HEK293T (cell line): ENCODE data around the gene RBM8A.
A peak's percentile ranks its signal among the peaks of the same experiment; 100 is the strongest.

Experiments
- CTCF ChIA-PET: fragments of 350-600 bp; formaldehyde crosslinking; extraction: SDS; loops from one replicate; lab custom pipeline; 2021; ENCODE audit warnings: antibody characterized with exemption, inconsistent platforms; lab: Yijun Ruan, JAX
- POLR2A ChIA-PET: fragments of 350-600 bp; formaldehyde crosslinking; extraction: SDS; loops from one replicate; lab custom pipeline; 2020; ENCODE audit warnings: antibody characterized with exemption, inconsistent platforms; lab: Yijun Ruan, JAX
- DNase-seq: peaks from one replicate; pipeline ENCODE4 v3.0.0; 2012; ENCODE audit warnings: mixed read lengths; ENCODE audit errors: extremely low spot score
- ARNT ChIP-seq: fragments of 450-650 bp; IDR thresholded peaks from 2 replicates; pipeline ENCODE4 v1.6.1; 2017; ENCODE audit warnings: mild to moderate bottlenecking
- BHLHE40 ChIP-seq: fragments of 450-650 bp; IDR thresholded peaks from 2 replicates; pipeline ENCODE4 v1.6.1; 2016; ENCODE audit warnings: mild to moderate bottlenecking, moderate library complexity, borderline replicate concordance
- CTBP1 ChIP-seq: fragments of 450-650 bp; IDR thresholded peaks from 2 replicates; pipeline ENCODE4 v1.6.1; 2016; ENCODE audit warnings: borderline replicate concordance
- ELF4 ChIP-seq: fragments of 450-650 bp; IDR thresholded peaks from 2 replicates; pipeline ENCODE4 v1.6.1; 2017; ENCODE audit warnings: antibody characterized with exemption
- FOXA1 ChIP-seq: fragments of 450-650 bp; IDR thresholded peaks from 2 replicates; pipeline ENCODE4 v1.6.1; 2016; ENCODE audit warnings: mild to moderate bottlenecking
- FOXK2 ChIP-seq: fragments of 450-650 bp; IDR thresholded peaks from 2 replicates; pipeline ENCODE4 v1.6.1; 2016; ENCODE audit warnings: mild to moderate bottlenecking
- FOXM1 ChIP-seq: fragments of 450-650 bp; IDR thresholded peaks from 2 replicates; pipeline ENCODE4 v1.6.1; 2017; ENCODE audit warnings: mild to moderate bottlenecking, borderline replicate concordance
- HDGF ChIP-seq: fragments of 450-650 bp; IDR thresholded peaks from 2 replicates; pipeline ENCODE4 v1.6.1; 2017; ENCODE audit warnings: antibody characterized with exemption, borderline replicate concordance
- L3MBTL2 ChIP-seq: fragments of 450-650 bp; conservative IDR thresholded peaks from 2 replicates; pipeline ENCODE4 v1.6.1; 2016; ENCODE audit warnings: mild to moderate bottlenecking
- LEF1 ChIP-seq: fragments of 450-650 bp; IDR thresholded peaks from 2 replicates; pipeline ENCODE4 v1.6.1; 2017; ENCODE audit warnings: mild to moderate bottlenecking, borderline replicate concordance
- NFRKB ChIP-seq: fragments of 450-650 bp; IDR thresholded peaks from 2 replicates; pipeline ENCODE4 v1.6.1; 2016; ENCODE audit warnings: mild to moderate bottlenecking, moderate library complexity
- SP1 ChIP-seq: fragments of 450-650 bp; IDR thresholded peaks from 2 replicates; pipeline ENCODE4 v1.6.1; 2017
- SUZ12 ChIP-seq: fragments of 450-650 bp; IDR thresholded peaks from 2 replicates; pipeline ENCODE4 v1.6.1; 2016; ENCODE audit warnings: mild to moderate bottlenecking
- TARDBP ChIP-seq: fragments of 450-650 bp; IDR thresholded peaks from 2 replicates; pipeline ENCODE4 v1.6.1; 2016
- ZNF384 ChIP-seq: fragments of 450-650 bp; IDR thresholded peaks from 2 replicates; pipeline ENCODE4 v1.6.1; 2016
- TF ChIP-seq, protein P1 (sequence below): fragments of 450-650 bp; IDR thresholded peaks from 2 replicates; pipeline ENCODE4 v1.6.1; 2016

Gene RBM8A

GRCh38 chr1:145893306-145894055 lies 33.8 kb downstream of the RBM8A start:
- TF ChIP-seq TARDBP = no peak
- no peak for TF ChIP-seq ELF4
- TF ChIP-seq LEF1 = no peak
- TF ChIP-seq HDGF = no peak
- TF ChIP-seq BHLHE40 = no peak
- TF ChIP-seq CTBP1 = no peak
- TF ChIP-seq FOXK2 = no peak
- no peak for TF ChIP-seq FOXA1
- no peak for TF ChIP-seq L3MBTL2
- no peak for TF ChIP-seq ARNT
- ChIA-PET POLR2A (interaction anchor here (2.7 to 2.9 kb wide), 2 partner anchors 34 to 35 kb away, joined by 23 to 25 read pairs; partner anchors contain the start of genes PIAS3 and RBM8A), CTCF (interaction anchor here (0.8 to 3.5 kb wide), 5 partner anchors 11 to 84 kb away, joined by 3 to 50 read pairs (median 4); partner anchors contain the start of gene ITGA10)
- DNase-seq = no peak

- TF ChIP-seq LEF1 (no peak), SP1 (no peak), BHLHE40 (no peak), L3MBTL2 (no peak), HDGF (no peak), FOXA1 (no peak), SUZ12 (no peak), TARDBP (no peak), ZNF384 (no peak), ARNT (no peak), NFRKB (no peak)
- POLR2A ChIA-PET = interaction anchor here (1.0 to 2.9 kb wide), 12 partner anchors 13 to 159 kb away, joined by 3 to 25 read pairs (median 8); partner anchors contain the start of genes ANKRD34A, ITGA10, LIX1L and NUDT17
- DNase-seq = no peak
- CTCF ChIA-PET = interaction anchor here (0.8 to 3.5 kb wide), 23 partner anchors 10 to 144 kb away, joined by 3 to 50 read pairs (median 4); partner anchors contain the start of genes ANKRD34A, ITGA10, NUDT17 and PIAS3
These were observed 34.7 kb downstream of the RBM8A start for GRCh38 chr1:145892486-145893087.

- ChIA-PET POLR2A (interaction anchor here (0.6 to 2.9 kb wide), 18 partner anchors 13 to 160 kb away, joined by 3 to 25 read pairs (median 6); partner anchors contain the start of genes ANKRD34A, ITGA10, LIX1L and NUDT17), CTCF (interaction anchor here (0.7 to 3.5 kb wide), 30 partner anchors 9 to 145 kb away, joined by 3 to 50 read pairs (median 4); partner anchors contain the start of genes ANKRD34A, ITGA10, NUDT17 and PIAS3)
- TF ChIP-seq SUZ12 (no peak), FOXA1 (no peak), SP1 (no peak), FOXK2 (no peak), ELF4 (no peak), BHLHE40 (no peak), ZNF384 (no peak), HDGF (no peak), LEF1 (no peak), FOXM1 (no peak), TARDBP (no peak)
- TF ChIP-seq, protein P1, sequence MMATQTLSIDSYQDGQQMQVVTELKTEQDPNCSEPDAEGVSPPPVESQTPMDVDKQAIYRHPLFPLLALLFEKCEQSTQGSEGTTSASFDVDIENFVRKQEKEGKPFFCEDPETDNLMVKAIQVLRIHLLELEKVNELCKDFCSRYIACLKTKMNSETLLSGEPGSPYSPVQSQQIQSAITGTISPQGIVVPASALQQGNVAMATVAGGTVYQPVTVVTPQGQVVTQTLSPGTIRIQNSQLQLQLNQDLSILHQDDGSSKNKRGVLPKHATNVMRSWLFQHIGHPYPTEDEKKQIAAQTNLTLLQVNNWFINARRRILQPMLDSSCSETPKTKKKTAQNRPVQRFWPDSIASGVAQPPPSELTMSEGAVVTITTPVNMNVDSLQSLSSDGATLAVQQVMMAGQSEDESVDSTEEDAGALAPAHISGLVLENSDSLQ = no peak
- peak; percentile 95 for DNase-seq
These were observed 35.4 kb downstream of the RBM8A start for GRCh38 chr1:145891587-145892485.

DNA sequence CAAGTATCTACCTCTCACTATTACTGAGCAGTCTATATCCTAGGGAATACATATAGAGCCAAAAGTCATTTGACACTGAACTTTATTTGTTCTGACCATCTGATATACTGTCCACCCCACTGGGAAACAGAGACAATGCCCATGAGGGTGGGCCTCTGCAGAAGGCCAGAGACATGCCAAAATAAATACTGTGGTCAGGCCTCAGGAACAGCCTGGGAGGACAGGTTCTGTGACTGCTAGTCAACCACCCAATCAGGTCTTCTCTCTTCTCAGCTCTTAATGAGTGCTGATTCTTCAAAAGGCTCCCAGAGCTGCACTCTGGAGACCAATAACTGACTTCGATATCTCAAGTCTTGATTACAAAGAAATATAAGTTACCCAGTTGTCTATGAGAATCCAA lies 36.1 kb downstream of the RBM8A start:
- TF ChIP-seq BHLHE40 (no peak), NFRKB (no peak), ARNT (no peak), CTBP1 (no peak), ZNF384 (no peak), FOXK2 (no peak), HDGF (no peak), L3MBTL2 (no peak), LEF1 (no peak), SUZ12 (no peak), FOXA1 (no peak)
- CTCF ChIA-PET = interaction anchor here (0.8 to 3.5 kb wide), 22 partner anchors 8 to 146 kb away, joined by 3 to 50 read pairs (median 5); partner anchors contain the start of genes ITGA10, NUDT17 and PIAS3
- POLR2A ChIA-PET = interaction anchor here (0.9 to 2.9 kb wide), 10 partner anchors 12 to 145 kb away, joined by 3 to 25 read pairs (median 8); partner anchors contain the start of genes ANKRD34A, ITGA10, LIX1L and NUDT17
- DNase-seq = no peak

DNA sequence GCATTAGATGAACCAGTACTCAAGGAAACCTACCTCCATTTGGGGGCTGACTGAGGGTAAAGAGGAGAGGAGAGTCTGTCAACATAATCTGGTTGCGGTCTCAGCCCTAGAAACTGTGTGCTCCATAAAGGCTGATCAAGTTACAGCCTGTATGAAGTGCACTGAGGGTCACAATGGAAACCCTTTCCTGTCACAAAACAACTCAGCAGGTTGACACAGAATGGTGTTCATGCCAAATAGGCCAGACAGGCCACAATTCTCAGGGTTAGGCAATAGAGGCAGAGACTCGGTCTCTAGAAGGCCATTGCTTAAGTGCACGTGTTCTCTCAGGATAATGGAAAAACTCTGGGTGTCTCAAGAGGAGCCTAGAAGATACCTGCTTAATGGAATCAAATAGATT lies 37.6 kb downstream of the RBM8A start:
- DNase-seq = no peak
- TF ChIP-seq ARNT = no peak
- CTCF ChIA-PET = no interaction called here
- POLR2A ChIA-PET = no interaction called here

DNA sequence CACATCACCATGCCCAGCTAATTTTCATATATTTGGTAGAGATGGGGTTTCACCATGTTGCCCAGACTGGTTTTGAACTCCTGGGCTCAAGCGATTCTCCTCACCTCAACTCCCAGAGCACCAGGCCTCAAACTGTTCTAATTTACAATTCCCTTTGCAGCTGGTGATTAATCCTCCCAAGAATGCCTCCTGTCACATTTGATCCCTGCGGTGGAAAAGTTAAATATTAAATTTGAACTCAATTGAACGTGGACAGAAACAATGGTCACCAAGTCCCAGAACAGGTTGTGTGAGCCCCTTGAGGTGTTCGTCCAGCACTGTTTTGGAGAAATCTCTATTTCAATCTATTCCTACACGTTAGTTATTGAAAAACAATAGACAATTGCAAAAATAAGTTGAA lies 39.7 kb downstream of the RBM8A start:
- DNase-seq = no peak
- POLR2A ChIA-PET = interaction anchor here (1.0 to 2.8 kb wide), 2 partner anchors 15 to 29 kb away, joined by 3 to 16 read pairs; partner anchors contain the start of gene PIAS3
- CTCF ChIA-PET = interaction anchor here (0.5 to 2.7 kb wide), 2 partner anchors 42 to 89 kb away, joined by 4 to 8 read pairs; partner anchors contain the start of gene NUDT17
- TF ChIP-seq CTBP1 = no peak
- no peak for TF ChIP-seq BHLHE40
- TF ChIP-seq FOXA1 = no peak
- no peak for TF ChIP-seq FOXM1
- no peak for TF ChIP-seq LEF1
- no peak for TF ChIP-seq TARDBP
- TF ChIP-seq, protein P1 = no peak
- TF ChIP-seq ARNT = no peak
- no peak for TF ChIP-seq HDGF
- TF ChIP-seq L3MBTL2 = no peak
- TF ChIP-seq FOXK2 = no peak
- no peak for TF ChIP-seq NFRKB
- TF ChIP-seq ELF4 = no peak
- TF ChIP-seq SUZ12 = no peak
- no peak for TF ChIP-seq SP1
- TF ChIP-seq ZNF384 = no peak
